IMR-90 (cell line): Measurements from ENCODE around the gene AJAP1. TPM values are rescaled to one million over a fixed set of nuclear protein-coding genes. Genes with fewer than 3 reads are reported as not detected.

Experiments
- ATAC-seq: fragments of 200-7000 bp; cut with Tn5 transposase; 2 replicates; pipeline ENCODE4 v1.9.1; 2020; ENCODE audit warnings: low read depth, mild to moderate bottlenecking, moderate library complexity
- BruUV-seq: library from RNA; stranded (reverse); fragments of 400-500 nt; replicated peaks from 2 replicates; lab custom pipeline; 2021; lab: Mats Ljungman, UMichigan
- CTCF ChIA-PET: fragments of 300-600 bp; formaldehyde crosslinking; extraction: SDS; loops from one replicate; lab custom pipeline; 2021; ENCODE audit warnings: antibody characterized with exemption; lab: Yijun Ruan, JAX
- POLR2A ChIA-PET: fragments of 300-600 bp; sonication (Branson Sonifier 250); formaldehyde crosslinking; loops from one replicate; lab custom pipeline; 2022; ENCODE audit warnings: antibody characterized with exemption; ENCODE audit not compliant: unreplicated experiment; lab: Charles Lee
- DNase-seq: peaks from one replicate; pipeline ENCODE4 v3.0.0; 2013
- H2AFZ ChIP-seq: replicated peaks from 2 replicates; pipeline ENCODE3; 2013; ENCODE audit warnings: low read length, mild to moderate bottlenecking; ENCODE audit not compliant: poor library complexity
- H2AK5ac ChIP-seq: 2 replicates; pipeline ENCODE4 v1.6.1; 2013; ENCODE audit warnings: low read depth, low read length, inconsistent platforms
- H2AK9ac ChIP-seq: replicated peaks from 2 replicates; pipeline ENCODE3; 2013; ENCODE audit warnings: mild to moderate bottlenecking, low read depth, low read length, moderate library complexity; ENCODE audit not compliant: poor library complexity
- H2BK120ac ChIP-seq: 2 replicates; pipeline ENCODE4 v1.6.1; 2013; ENCODE audit warnings: low read depth, low read length, inconsistent platforms
- H2BK15ac ChIP-seq: 3 replicates; pipeline ENCODE4 v1.6.1; 2013; ENCODE audit warnings: low read depth, low read length, inconsistent platforms
- H2BK20ac ChIP-seq: 2 replicates; pipeline ENCODE4 v1.6.1; 2013; ENCODE audit warnings: low read depth, mild to moderate bottlenecking, inconsistent platforms, low read length, moderate library complexity
- H2BK5ac ChIP-seq: 2 replicates; pipeline ENCODE4 v1.6.1; 2013; ENCODE audit warnings: mild to moderate bottlenecking, low read depth, low read length, inconsistent platforms; ENCODE audit not compliant: poor library complexity, severe bottlenecking
- H3K14ac ChIP-seq: replicated peaks from 2 replicates; pipeline ENCODE4 v1.6.1; 2013; ENCODE audit warnings: low read depth, low read length, inconsistent platforms
- H3K18ac ChIP-seq: 2 replicates; pipeline ENCODE4 v1.6.1; 2013; ENCODE audit warnings: low read depth, low read length, control low read depth
- H3K23ac ChIP-seq: 2 replicates; pipeline ENCODE4 v1.6.1; 2013; ENCODE audit warnings: low read depth, low read length, inconsistent platforms
- H3K27ac ChIP-seq: 2 replicates; pipeline ENCODE4 v1.5.1; 2013; ENCODE audit warnings: mild to moderate bottlenecking, control low read depth, low read length; ENCODE audit not compliant: insufficient read depth
- H3K27me3 ChIP-seq: 2 replicates; pipeline ENCODE4 v1.6.1; 2013; ENCODE audit warnings: low read length; ENCODE audit not compliant: control insufficient read depth, insufficient read depth
- H3K36me3 ChIP-seq: 2 replicates; pipeline ENCODE4 v1.6.1; 2013; ENCODE audit warnings: low read length, mixed read lengths; ENCODE audit not compliant: control insufficient read depth, insufficient read depth
- H3K4ac ChIP-seq: 2 replicates; pipeline ENCODE4 v1.6.1; 2013; ENCODE audit warnings: low read depth, low read length, inconsistent platforms
- H3K4me1 ChIP-seq: 2 replicates; pipeline ENCODE4 v1.6.1; 2013; ENCODE audit warnings: low read length, mixed read lengths; ENCODE audit not compliant: control insufficient read depth, insufficient read depth
- H3K4me2 ChIP-seq: 2 replicates; pipeline ENCODE4 v1.6.1; 2013; ENCODE audit warnings: low read depth, mild to moderate bottlenecking, control low read depth, low read length, moderate library complexity
- H3K4me3 ChIP-seq: 2 replicates; pipeline ENCODE4 v1.5.1; 2013; ENCODE audit warnings: low read depth, mild to moderate bottlenecking, control low read depth, low read length, moderate library complexity; ENCODE audit not compliant: insufficient read depth
- H3K56ac ChIP-seq: 2 replicates; pipeline ENCODE4 v1.6.1; 2013; ENCODE audit warnings: low read length, inconsistent platforms; ENCODE audit not compliant: insufficient read depth; ENCODE audit errors: extremely low read depth
- H3K79me1 ChIP-seq, 2 experiments: 2 replicates each; pipeline ENCODE4 v1.6.1; 2013; ENCODE audit warnings: low read length in 2 of 2, inconsistent platforms in 1 of 2, low read depth in 1 of 2
- H3K9ac ChIP-seq: 2 replicates; pipeline ENCODE4 v1.6.1; 2013; ENCODE audit warnings: low read depth, low read length, control low read depth
- H3K9me1 ChIP-seq: 2 replicates; pipeline ENCODE4 v1.6.1; 2013; ENCODE audit warnings: low read length, inconsistent platforms; ENCODE audit not compliant: insufficient read depth
- H3K9me3 ChIP-seq: 2 replicates; pipeline ENCODE4 v1.6.1; 2013; ENCODE audit warnings: low read length; ENCODE audit not compliant: control insufficient read depth, insufficient read depth
- H4K20me1 ChIP-seq: 2 replicates; pipeline ENCODE4 v1.6.1; 2013; ENCODE audit warnings: low read length, inconsistent platforms; ENCODE audit not compliant: insufficient read depth
- H4K5ac ChIP-seq: 2 replicates; pipeline ENCODE4 v1.6.1; 2013; ENCODE audit warnings: mild to moderate bottlenecking, low read depth, low read length, control low read depth
- H4K8ac ChIP-seq, 2 experiments: 2 replicates each; pipeline ENCODE4 v1.6.1; 2013; ENCODE audit warnings: low read depth in 2 of 2, low read length in 2 of 2, control low read depth in 1 of 2, inconsistent platforms in 1 of 2
- H4K91ac ChIP-seq: 2 replicates; pipeline ENCODE4 v1.6.1; 2013; ENCODE audit warnings: low read depth, low read length, inconsistent platforms; ENCODE audit not compliant: insufficient read depth
- CHD1 ChIP-seq: IDR thresholded peaks from 2 replicates; pipeline ENCODE4 v1.6.1; 2012; ENCODE audit warnings: low read depth, low read length, improper control_type of control experiment
- ELK1 ChIP-seq: fragments of 150-350 bp; IDR thresholded peaks from 2 replicates; pipeline ENCODE4 v1.6.1; 2016; ENCODE audit warnings: low read depth, mild to moderate bottlenecking, low read length, moderate library complexity, borderline replicate concordance
- FOS ChIP-seq: fragments of 150-350 bp; IDR thresholded peaks from 2 replicates; pipeline ENCODE4 v1.6.1; 2016; ENCODE audit warnings: low read depth, low read length
- MAFK ChIP-seq: IDR thresholded peaks from 2 replicates; pipeline ENCODE4 v1.6.1; 2012; ENCODE audit warnings: low read depth, low read length, improper control_type of control experiment
- MAZ ChIP-seq: IDR thresholded peaks from 2 replicates; pipeline ENCODE4 v1.6.1; 2012; ENCODE audit warnings: low read depth, mild to moderate bottlenecking, low read length, improper control_type of control experiment, moderate library complexity, borderline replicate concordance
- NFE2L2 ChIP-seq: fragments of 150-350 bp; IDR thresholded peaks from 2 replicates; pipeline ENCODE4 v1.6.1; 2016; ENCODE audit warnings: low read depth, mild to moderate bottlenecking, low read length
- POLR2A ChIP-seq: IDR thresholded peaks from 2 replicates; pipeline ENCODE4 v1.6.1; 2012; ENCODE audit warnings: mild to moderate bottlenecking, low read depth, low read length
- RCOR1 ChIP-seq: IDR thresholded peaks from 2 replicates; pipeline ENCODE4 v1.6.1; 2012; ENCODE audit warnings: mild to moderate bottlenecking, low read length, improper control_type of control experiment; ENCODE audit not compliant: insufficient replicate concordance
- RFX5 ChIP-seq: IDR thresholded peaks from 2 replicates; pipeline ENCODE4 v1.8.0; 2012; ENCODE audit warnings: low read depth, mild to moderate bottlenecking, low read length, moderate library complexity
- WGBS, 2 experiments: methylation state at CpG; one replicate each; pipeline versions ENCODE4 v1.1.5 to v1.1.7; 2013; ENCODE audit warnings: missing lambda C conversion rate in 2 of 2; ENCODE audit not compliant: insufficient read length in 1 of 2; ENCODE audit errors: extremely low coverage in 2 of 2; 5-methylcytosine and 5-hydroxymethylcytosine counted together
- dilution Hi-C: fragments of 300-500 bp; cut with HindIII; formaldehyde crosslinking; loops from one replicate; pipeline ENCODE4 v1.14.3; 2018; ENCODE audit warnings: low sequenced_read_pairs; ENCODE audit not compliant: unreplicated experiment
- in situ Hi-C: fragments of 300-500 bp; cut with MboI; formaldehyde crosslinking; loops from 3 replicates; pipeline ENCODE4 v1.14.3; 2019; ENCODE audit warnings: low sequenced_read_pairs, inconsistent platforms, mixed read lengths
- intact Hi-C: fragments of 100-400 bp; cut with micrococcal nuclease; formaldehyde crosslinking; loops from 2 replicates; pipeline ENCODE4 v1.10.0; 2022
- polyA plus RNA-seq, 3 experiments: library from polyadenylated mRNA; depleted of rRNA; stranded (reverse); fragments of >200 nt; gene quantifications; 2 replicates each; pipeline ENCODE4 v1.2.3, GENCODE V29; 2012; ENCODE audit warnings: low replicate concordance in 1 of 3
- total RNA-seq: library from RNA; depleted of rRNA; stranded (reverse); fragments of >200 nt; gene quantifications from 2 replicates; pipeline ENCODE4 v1.2.3, GENCODE V29; 2012

Gene AJAP1
- total and polyA plus RNA-seq, 2 of the 4 experiments (the other 2 are of a cell fraction), result under 0.01 to 0.02 TPM

- no peaks in the 10 kb centered on the region for H3K4me1 ChIP-seq
- no peak overlapping the region for H3K23ac ChIP-seq
- in situ Hi-C loops, result no loop called here
- no peak overlapping the region for H3K18ac ChIP-seq
- H3K9me3 ChIP-seq, result peaks cover 47% of the 10 kb centered on the region
- H3K9me1 ChIP-seq, result no peaks in the 10 kb centered on the region
- H3K4me2 ChIP-seq, result no peak overlapping the region
- no peak overlapping the region for H2AFZ ChIP-seq
- H4K20me1 ChIP-seq, result no peaks in the 10 kb centered on the region
- no peaks in the 10 kb centered on the region for H3K36me3 ChIP-seq
- no peak overlapping the region for H4K5ac ChIP-seq
- no peak overlapping the region for H3K14ac ChIP-seq
- intact Hi-C loops, result no loop called here
- no peak for ATAC-seq
- ChIA-PET POLR2A (no interaction called here), CTCF (no interaction called here)
- no peak overlapping the region for H2BK120ac ChIP-seq
- no peak overlapping the region for H2AK5ac ChIP-seq
- no peak overlapping the region for H3K27ac ChIP-seq
- H4K8ac ChIP-seq, result no peak overlapping the region
- WGBS, 2 experiments, result no CpG with 5 or more reads among the region's 2 CpGs
- H3K79me1 ChIP-seq, result no peaks in the 10 kb centered on the region
- dilution Hi-C loops, result no loop called here
- no peak overlapping the region for H2AK9ac ChIP-seq
- BruUV-seq, result no TSS peak
- no peak overlapping the region for H2BK5ac ChIP-seq
- no peak for DNase-seq
- no peak overlapping the region for H3K56ac ChIP-seq
- no peaks in the 10 kb centered on the region for H3K27me3 ChIP-seq
- H4K91ac ChIP-seq, result no peak overlapping the region
- no peak overlapping the region for H2BK20ac ChIP-seq
- no peak overlapping the region for H2BK15ac ChIP-seq
- H3K4ac ChIP-seq, result no peak overlapping the region
- TF ChIP-seq MAZ (no peak), FOS (no peak), RFX5 (no peak), NFE2L2 (no peak), CHD1 (no peak), RCOR1 (no peak), MAFK (no peak), ELK1 (no peak), POLR2A (no peak)
- no peak overlapping the region for H3K9ac ChIP-seq
- H3K4me3 ChIP-seq, result no peak overlapping the region
Observed at GRCh38 chr1:4682607-4683220, 28.3 kb downstream of the AJAP1 start.
